HepG2 (cell line): ENCODE data around the gene PTGR1. TPM values are rescaled to one million over a fixed set of nuclear protein-coding genes. Genes with fewer than 3 reads are reported as not detected.

Experiments
- AGO2 ChIP-seq: fragments of 200-400 bp; formaldehyde crosslinking; optimal IDR thresholded peaks from 2 replicates; pipeline ENCODE3; 2017; ENCODE audit warnings: mild to moderate bottlenecking, low read depth, low read length, moderate library complexity
- DNMT1 ChIP-seq: sonication (generic); formaldehyde crosslinking; IDR thresholded peaks from 2 replicates; pipeline ENCODE4 v1.5.1; 2020; ENCODE audit warnings: mild to moderate bottlenecking, missing genetic modification reagents
- DR1 ChIP-seq: sonication (generic); formaldehyde crosslinking; IDR thresholded peaks from 2 replicates; pipeline ENCODE4 v1.8.0; 2021; ENCODE audit warnings: mild to moderate bottlenecking, missing genetic modification reagents, inconsistent platforms
- DZIP1 ChIP-seq: sonication (generic); formaldehyde crosslinking; IDR thresholded peaks from 2 replicates; pipeline ENCODE4 v1.5.0; 2020; ENCODE audit warnings: mild to moderate bottlenecking, missing genetic modification reagents
- FLYWCH1 ChIP-seq: sonication (generic); formaldehyde crosslinking; IDR thresholded peaks from 2 replicates; pipeline ENCODE4 v1.8.1; 2023; ENCODE audit warnings: mild to moderate bottlenecking, missing genetic modification reagents
- NAIF1 ChIP-seq: sonication (generic); formaldehyde crosslinking; IDR thresholded peaks from 2 replicates; pipeline ENCODE4 v1.5.0; 2020; ENCODE audit warnings: mild to moderate bottlenecking, missing genetic modification reagents, borderline replicate concordance
- RARG ChIP-seq: sonication (generic); formaldehyde crosslinking; IDR thresholded peaks from 2 replicates; pipeline ENCODE4 v1.4.0; 2020; ENCODE audit warnings: low read depth, mild to moderate bottlenecking, missing genetic modification reagents
- SRSF4 ChIP-seq: fragments of 200-400 bp; formaldehyde crosslinking; IDR thresholded peaks from one replicate; pipeline ENCODE4 v1.6.1; 2018; ENCODE audit warnings: mild to moderate bottlenecking, low read depth, low read length, moderate library complexity; ENCODE audit not compliant: poor library complexity, severe bottlenecking
- ZBTB10 ChIP-seq: sonication (generic); formaldehyde crosslinking; IDR thresholded peaks from 2 replicates; pipeline ENCODE4 v1.4.0; 2020; ENCODE audit warnings: missing genetic modification reagents, borderline replicate concordance
- ZNF33B ChIP-seq: sonication (generic); formaldehyde crosslinking; IDR thresholded peaks from 2 replicates; pipeline ENCODE4 v1.5.1; 2020; ENCODE audit warnings: mild to moderate bottlenecking, missing genetic modification reagents
- ZNF569 ChIP-seq: sonication (generic); formaldehyde crosslinking; IDR thresholded peaks from 2 replicates; pipeline ENCODE4 v1.5.0; 2020; ENCODE audit warnings: mild to moderate bottlenecking, missing genetic modification reagents, moderate library complexity, borderline replicate concordance
- ZNF616 ChIP-seq: sonication (generic); formaldehyde crosslinking; IDR thresholded peaks from 2 replicates; pipeline ENCODE4 v1.5.0; 2020; ENCODE audit warnings: low read depth, mild to moderate bottlenecking, missing genetic modification reagents
- polyA plus RNA-seq, 8 experiments: library from polyadenylated mRNA; depleted of rRNA in 3 of 8; stranded (reverse) in 7 of 8; unstranded in 1 of 8; fragments of >200 nt; fragmentation: Illumina TruSeq in 4 of 8; extraction: Trizol in 4 of 8; gene quantifications; 2 replicates each; pipeline versions ENCODE4 v1.2.1 to v1.2.3, GENCODE V29; 2011 to 2016; ENCODE audit warnings: low read depth in 4 of 8, missing spikeins in 1 of 8, mixed read lengths in 1 of 8; ENCODE audit not compliant: insufficient read depth in 1 of 8
- total RNA-seq, 5 experiments: library from RNA; depleted of rRNA; stranded (reverse); fragments of >200 nt; fragmentation: Illumina TruSeq; extraction: Trizol; gene quantifications; 2 replicates each; pipeline ENCODE4 v1.2.3, GENCODE V29; 2016; ENCODE audit warnings: low read depth in 1 of 5
- TF ChIP-seq, protein P1 (sequence below): fragments of 450-650 bp; IDR thresholded peaks from 2 replicates; pipeline ENCODE4 v1.6.1; 2017
- TF ChIP-seq, protein P2 (sequence below), 2 experiments: sonication (generic) in 1 of 2; formaldehyde crosslinking in 1 of 2; IDR thresholded peaks; 2 replicates each; pipeline versions ENCODE4 v1.4.0 to v1.6.1; 2016 to 2020; ENCODE audit warnings: borderline replicate concordance in 1 of 2, low read depth in 1 of 2, mild to moderate bottlenecking in 1 of 2, missing genetic modification reagents in 1 of 2

Gene PTGR1
- total and polyA plus RNA-seq, 2 of the 13 experiments (the other 11 are each of a cell fraction or from before 2014, with no cell fraction given) = 6.0 to 15.8 TPM

- TF ChIP-seq RARG (no peak), SRSF4 (no peak), NAIF1 (CRISPR knock-in tag) (no peak), ZBTB10 (CRISPR knock-in tag) (no peak), ZNF33B (CRISPR knock-in tag) (no peak), DZIP1 (CRISPR knock-in tag) (no peak), ZNF569 (CRISPR knock-in tag) (no peak), ZNF616 (no peak), AGO2 (no peak), DNMT1 (no peak), DR1 (CRISPR knock-in tag) (no peak), FLYWCH1 (CRISPR knock-in tag) (no peak)
- TF ChIP-seq, protein P1, sequence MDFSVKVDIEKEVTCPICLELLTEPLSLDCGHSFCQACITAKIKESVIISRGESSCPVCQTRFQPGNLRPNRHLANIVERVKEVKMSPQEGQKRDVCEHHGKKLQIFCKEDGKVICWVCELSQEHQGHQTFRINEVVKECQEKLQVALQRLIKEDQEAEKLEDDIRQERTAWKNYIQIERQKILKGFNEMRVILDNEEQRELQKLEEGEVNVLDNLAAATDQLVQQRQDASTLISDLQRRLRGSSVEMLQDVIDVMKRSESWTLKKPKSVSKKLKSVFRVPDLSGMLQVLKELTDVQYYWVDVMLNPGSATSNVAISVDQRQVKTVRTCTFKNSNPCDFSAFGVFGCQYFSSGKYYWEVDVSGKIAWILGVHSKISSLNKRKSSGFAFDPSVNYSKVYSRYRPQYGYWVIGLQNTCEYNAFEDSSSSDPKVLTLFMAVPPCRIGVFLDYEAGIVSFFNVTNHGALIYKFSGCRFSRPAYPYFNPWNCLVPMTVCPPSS = no peak
- TF ChIP-seq, protein P2, sequence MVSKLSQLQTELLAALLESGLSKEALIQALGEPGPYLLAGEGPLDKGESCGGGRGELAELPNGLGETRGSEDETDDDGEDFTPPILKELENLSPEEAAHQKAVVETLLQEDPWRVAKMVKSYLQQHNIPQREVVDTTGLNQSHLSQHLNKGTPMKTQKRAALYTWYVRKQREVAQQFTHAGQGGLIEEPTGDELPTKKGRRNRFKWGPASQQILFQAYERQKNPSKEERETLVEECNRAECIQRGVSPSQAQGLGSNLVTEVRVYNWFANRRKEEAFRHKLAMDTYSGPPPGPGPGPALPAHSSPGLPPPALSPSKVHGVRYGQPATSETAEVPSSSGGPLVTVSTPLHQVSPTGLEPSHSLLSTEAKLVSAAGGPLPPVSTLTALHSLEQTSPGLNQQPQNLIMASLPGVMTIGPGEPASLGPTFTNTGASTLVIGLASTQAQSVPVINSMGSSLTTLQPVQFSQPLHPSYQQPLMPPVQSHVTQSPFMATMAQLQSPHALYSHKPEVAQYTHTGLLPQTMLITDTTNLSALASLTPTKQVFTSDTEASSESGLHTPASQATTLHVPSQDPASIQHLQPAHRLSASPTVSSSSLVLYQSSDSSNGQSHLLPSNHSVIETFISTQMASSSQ (IDR thresholded peaks at IDR 0.05; ENCODE audit: low read depth) = no peak
- TF ChIP-seq, protein P2 (CRISPR knock-in tag; IDR thresholded peaks at IDR 0.05; ENCODE audit: borderline replicate concordance) = no peak
Observed at GRCh38 chr9:111630964-111631213, 31.4 kb upstream of the PTGR1 start (continued).
